Measurements from ENCODE around the gene PRR23E. TPM values are rescaled to one million over a fixed set of nuclear protein-coding genes. Genes with fewer than 3 reads are reported as not detected.

PRR23E gene
- total RNA-seq, 3 donors from 2014 or later, result not detected

DNA sequence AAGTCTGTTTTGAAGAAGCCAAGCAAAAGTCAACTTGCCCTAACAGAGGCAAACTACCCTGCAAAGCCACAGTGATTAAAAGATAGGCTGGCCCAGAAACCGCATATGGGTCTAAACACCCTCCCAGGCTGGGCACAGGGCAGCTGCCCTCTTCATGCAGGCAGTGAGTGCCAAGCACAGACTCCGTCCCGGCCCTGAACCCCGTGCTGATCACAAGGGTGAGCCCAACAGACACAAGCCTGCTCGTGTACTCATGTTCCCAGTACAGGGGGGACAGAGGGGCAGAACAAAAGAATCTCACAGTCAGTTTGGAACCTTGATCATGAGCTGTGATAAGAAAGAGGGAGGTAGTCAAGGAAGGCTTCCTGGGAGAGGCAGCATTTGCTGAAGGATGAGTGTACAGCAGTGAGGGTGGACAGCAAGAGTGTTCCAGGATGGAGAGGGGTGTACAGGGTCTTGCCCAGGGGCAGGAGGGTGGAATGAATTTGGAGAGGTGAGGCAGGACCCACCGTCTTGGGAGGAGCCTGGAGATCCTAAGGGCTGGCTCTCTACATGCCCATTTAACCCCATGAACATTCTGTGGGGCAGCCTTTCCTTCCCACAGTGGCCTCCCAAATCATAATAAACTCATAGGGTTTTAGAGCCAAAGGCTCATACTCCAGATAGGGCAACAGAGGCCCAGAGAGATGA is 43.2 kb upstream of the PRR23E start:
- no peak overlapping the region for H3K4me3 ChIP-seq
- intact Hi-C loops (cut with DNase I, micrococcal nuclease), result no loop called here
- H3K9me3 ChIP-seq, result no peaks in the 10 kb centered on the region
- TF ChIP-seq, protein P1, sequence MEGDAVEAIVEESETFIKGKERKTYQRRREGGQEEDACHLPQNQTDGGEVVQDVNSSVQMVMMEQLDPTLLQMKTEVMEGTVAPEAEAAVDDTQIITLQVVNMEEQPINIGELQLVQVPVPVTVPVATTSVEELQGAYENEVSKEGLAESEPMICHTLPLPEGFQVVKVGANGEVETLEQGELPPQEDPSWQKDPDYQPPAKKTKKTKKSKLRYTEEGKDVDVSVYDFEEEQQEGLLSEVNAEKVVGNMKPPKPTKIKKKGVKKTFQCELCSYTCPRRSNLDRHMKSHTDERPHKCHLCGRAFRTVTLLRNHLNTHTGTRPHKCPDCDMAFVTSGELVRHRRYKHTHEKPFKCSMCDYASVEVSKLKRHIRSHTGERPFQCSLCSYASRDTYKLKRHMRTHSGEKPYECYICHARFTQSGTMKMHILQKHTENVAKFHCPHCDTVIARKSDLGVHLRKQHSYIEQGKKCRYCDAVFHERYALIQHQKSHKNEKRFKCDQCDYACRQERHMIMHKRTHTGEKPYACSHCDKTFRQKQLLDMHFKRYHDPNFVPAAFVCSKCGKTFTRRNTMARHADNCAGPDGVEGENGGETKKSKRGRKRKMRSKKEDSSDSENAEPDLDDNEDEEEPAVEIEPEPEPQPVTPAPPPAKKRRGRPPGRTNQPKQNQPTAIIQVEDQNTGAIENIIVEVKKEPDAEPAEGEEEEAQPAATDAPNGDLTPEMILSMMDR (IDR thresholded peaks at IDR 0.05), result no peak
- ATAC-seq (no peak), DNase-seq (no peak)
- no peaks in the 10 kb centered on the region for H3K4me1 ChIP-seq (ENCODE audit: low read depth)
- H3K36me3 ChIP-seq (ENCODE audit: low read depth), result no peaks in the 10 kb centered on the region

DNA sequence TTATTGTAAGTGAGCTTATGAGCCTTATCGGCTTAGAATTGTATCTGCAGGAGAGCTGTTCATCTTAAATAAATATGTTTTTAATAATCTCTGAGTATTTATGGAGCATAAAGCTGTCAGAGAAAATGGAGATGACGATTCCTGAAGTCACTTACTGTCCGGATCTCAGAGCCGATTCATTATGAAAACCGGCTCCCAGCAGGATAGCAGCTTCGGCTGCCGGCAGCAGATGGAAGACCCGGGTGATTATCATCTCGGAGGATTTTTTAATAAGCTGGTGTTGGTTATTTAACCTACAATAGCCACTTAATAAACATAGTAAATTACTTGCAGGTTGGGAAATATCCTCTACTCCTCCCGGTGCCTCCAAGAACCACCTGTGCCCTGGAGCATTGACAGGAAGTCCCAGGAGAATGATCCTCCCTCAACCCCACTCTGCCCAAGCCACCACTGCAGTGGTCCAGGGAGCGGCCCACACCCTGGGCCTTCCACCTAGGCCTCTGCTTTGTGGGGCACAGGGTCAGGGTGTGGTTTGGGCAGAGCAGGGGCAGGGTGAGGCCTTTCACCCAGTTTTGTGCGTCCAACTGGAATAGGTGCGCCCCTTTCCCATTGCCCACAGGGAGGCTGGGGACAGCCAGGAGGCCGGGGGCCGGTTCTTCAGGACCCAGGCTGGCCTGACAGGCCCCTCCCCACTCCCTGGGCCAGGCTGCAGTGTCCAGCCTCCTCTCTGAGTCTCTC is 42.2 kb upstream of the PRR23E start:
- Histone ChIP-seq H3K4me1 (ENCODE audit: low read depth) (no peaks in the 10 kb centered on the region), H3K9me3 (no peaks in the 10 kb centered on the region), H3K4me3 (no peak overlapping the region), H3K36me3 (ENCODE audit: low read depth) (no peaks in the 10 kb centered on the region)
- intact Hi-C loops (cut with DNase I, micrococcal nuclease), result no loop called here
- no peak for ATAC-seq
- TF ChIP-seq, protein P1 (IDR thresholded peaks at IDR 0.05), result no peak
- no peak for DNase-seq

DNA sequence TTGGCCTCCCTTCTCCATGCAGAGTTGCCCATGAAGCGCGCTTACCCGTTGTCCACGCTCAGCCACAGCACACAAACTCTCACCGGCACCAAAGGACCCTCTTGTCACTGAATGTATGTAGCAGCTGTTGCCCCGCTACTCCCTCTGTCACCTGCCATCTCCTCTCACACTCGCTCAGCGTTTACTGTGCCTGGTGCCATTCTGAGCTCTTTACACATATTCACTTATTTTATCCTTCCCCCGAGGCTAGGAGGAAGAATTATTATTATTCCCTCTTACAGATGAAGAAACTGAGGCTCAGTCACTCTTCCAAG is 41.7 kb upstream of the PRR23E start:
- TF ChIP-seq, protein P1 (IDR thresholded peaks at IDR 0.05), result no peak
- no peak for DNase-seq
- Histone ChIP-seq H3K9me3 (no peaks in the 10 kb centered on the region), H3K4me1 (ENCODE audit: low read depth) (no peaks in the 10 kb centered on the region), H3K4me3 (no peak overlapping the region), H3K36me3 (ENCODE audit: low read depth) (no peaks in the 10 kb centered on the region)
- intact Hi-C loops (cut with DNase I, micrococcal nuclease), result no loop called here
- no peak for ATAC-seq

DNA sequence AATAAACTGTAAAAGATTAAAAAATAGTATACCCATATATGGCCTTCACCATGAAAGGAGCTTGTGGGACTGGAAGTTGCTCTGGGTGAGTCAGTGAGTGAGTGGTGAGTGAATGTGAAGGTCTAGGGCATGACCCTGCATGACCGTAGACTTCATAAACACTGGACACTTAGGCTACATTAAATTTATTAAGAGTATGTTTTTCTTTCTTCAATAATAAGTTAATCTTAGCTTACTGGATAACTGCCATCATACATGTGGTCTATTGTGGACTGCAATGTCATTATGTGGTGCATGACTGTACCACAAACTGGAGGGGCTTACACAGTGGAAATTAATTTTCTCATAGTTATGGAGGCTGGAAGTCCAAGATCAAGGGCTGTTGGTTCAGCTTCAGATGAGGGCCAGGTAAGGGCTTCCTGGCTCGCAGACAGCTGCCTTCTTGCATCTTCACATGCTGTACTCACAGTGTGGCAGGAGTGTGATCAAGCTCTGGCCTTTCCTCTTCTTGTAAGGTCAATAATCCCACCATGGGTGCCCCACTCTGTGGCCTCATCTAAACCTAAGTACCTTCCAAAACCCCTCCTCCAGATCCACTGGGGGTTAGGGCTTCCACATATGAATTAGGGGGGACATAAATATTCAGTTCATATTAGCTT is 40.8 kb upstream of the PRR23E start:
- no peaks in the 10 kb centered on the region for H3K36me3 ChIP-seq (ENCODE audit: low read depth)
- no peak for ATAC-seq

DNA sequence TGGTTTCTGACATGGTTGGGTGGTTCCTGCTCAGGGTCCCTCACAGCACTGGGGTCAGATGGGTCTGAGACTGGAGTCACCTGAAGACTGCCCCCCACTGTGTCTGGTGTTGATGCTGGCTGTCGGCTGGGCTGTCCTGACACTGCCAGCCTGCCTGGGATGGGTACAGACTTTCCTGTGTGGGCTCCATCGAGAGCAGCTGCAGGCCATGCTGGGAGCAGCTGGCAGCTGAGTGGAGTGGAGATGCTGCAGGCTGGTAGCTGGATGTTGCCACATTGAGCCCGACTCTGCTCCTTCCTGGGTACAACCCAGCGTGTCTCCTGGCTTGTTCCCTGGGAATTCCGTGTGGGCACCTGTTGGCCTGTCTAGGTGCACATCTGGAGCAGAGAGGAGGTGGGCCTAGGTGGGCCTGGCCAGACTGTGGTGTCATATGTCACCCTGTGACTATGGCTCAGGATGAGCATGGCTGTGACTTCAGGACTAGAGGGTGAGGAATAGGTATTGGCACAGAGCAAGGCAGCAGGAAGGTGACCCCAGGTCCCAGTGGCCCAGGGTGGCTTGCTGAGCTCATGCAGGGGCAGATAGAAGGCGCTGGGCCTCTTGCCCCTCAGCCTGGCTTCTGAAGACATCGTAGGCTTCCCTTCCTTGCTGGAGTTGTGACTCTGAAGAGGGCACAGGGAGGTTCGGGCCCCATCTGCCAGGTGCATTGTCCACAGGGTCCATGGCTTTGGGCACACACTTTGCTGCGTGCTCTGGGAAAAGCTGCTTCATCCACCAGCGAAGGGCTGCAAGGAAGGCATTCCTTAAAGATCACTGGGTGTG is 40.0 kb upstream of the PRR23E start:
- ATAC-seq (no peak), DNase-seq (no peak)
- intact Hi-C loops (cut with DNase I, micrococcal nuclease), result no loop called here
- Histone ChIP-seq H3K36me3 (ENCODE audit: low read depth) (no peaks in the 10 kb centered on the region), H3K4me1 (ENCODE audit: low read depth) (no peaks in the 10 kb centered on the region), H3K9me3 (no peaks in the 10 kb centered on the region), H3K4me3 (no peak overlapping the region)
- TF ChIP-seq, protein P1 (IDR thresholded peaks at IDR 0.05), result no peak

More for the DNA sequence above, 40.8 kb upstream of the PRR23E start:
- Histone ChIP-seq H3K4me1 (ENCODE audit: low read depth) (no peaks in the 10 kb centered on the region), H3K9me3 (no peaks in the 10 kb centered on the region), H3K4me3 (no peak overlapping the region)
- TF ChIP-seq, protein P1 (IDR thresholded peaks at IDR 0.05), result no peak
- intact Hi-C loops (cut with DNase I, micrococcal nuclease), result no loop called here
- no peak for DNase-seq
